ELF-1 (cell line): ENCODE measurements around the gene GLS.
"Not testable (repeated sequence)": the region's sequence is repeated elsewhere in the genome, so short reads cannot be mapped to it uniquely, and the experiment has no call there.

Experiments used
- DNase-seq: peaks from one replicate; pipeline ENCODE4 v3.0.0-alpha.2; 2016; ENCODE audit warnings: low read depth, low spot score

GLS gene

GRCh38 chr2:190882856-190883582 lies 2.4 kb downstream of the GLS start:
- no peak for DNase-seq

GRCh38 chr2:190885844-190886243 lies 5.2 kb downstream of the GLS start:
- DNase-seq: not testable (repeated sequence)

DNA sequence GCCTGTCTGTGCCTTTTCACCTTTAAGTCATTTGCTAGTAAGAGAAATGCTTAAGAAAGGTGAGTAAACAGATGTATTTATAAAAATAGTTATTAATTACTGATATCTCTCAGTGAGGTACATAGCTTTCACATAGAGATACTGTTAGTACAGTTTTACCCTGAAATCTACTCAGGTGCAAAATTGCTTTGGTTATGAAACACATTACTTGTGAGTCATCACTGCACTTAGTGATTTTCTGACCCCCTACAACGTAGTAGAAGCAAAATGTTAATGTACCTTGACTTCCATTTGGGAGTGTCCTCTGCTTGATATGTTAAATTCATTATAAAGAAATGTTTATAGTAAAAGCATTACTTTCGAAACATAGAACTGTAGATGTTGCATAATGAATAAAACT lies 6.5 kb downstream of the GLS start:
- no peak for DNase-seq

DNA sequence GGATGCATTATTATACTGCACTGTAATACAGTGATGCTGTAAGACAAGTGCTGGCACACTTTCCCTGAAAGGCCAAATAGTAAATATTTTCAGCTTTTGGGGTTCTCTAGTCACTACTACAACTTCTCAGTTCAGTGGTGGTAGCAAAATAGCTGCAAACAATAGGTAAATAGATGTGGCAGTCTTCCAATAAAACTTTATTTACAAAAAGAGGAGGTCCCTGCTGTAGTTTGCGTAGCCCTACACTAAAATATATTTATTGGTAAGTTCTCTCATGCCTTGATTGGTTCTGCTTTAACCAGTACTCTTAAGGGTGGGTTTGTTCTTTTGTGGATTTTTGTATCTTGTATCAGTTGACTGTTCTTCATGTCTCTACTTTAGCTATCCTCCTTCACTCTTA lies 7.8 kb downstream of the GLS start:
- no peak for DNase-seq

GRCh38 chr2:190889175-190889943 lies 8.7 kb downstream of the GLS start:
- DNase-seq: no peak

DNA sequence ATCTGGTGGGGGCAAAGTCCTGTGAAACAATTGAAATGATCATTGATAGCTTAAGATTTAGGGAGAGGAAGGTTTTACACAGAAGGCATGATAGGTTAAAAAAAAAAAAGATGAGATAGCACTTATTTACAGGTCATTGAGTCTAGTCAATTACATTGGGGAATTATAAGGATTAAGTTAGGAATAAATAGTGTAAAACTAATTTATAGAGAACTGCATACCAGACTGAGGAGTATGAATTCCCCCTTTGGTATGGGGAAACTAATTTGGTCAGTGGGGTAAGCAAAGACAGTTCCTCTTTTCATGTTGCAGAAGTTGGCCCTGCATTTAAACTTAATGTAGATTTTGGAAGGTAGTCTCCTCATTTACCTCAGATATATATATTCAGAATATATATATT lies 10.8 kb downstream of the GLS start:
- no peak for DNase-seq

DNA sequence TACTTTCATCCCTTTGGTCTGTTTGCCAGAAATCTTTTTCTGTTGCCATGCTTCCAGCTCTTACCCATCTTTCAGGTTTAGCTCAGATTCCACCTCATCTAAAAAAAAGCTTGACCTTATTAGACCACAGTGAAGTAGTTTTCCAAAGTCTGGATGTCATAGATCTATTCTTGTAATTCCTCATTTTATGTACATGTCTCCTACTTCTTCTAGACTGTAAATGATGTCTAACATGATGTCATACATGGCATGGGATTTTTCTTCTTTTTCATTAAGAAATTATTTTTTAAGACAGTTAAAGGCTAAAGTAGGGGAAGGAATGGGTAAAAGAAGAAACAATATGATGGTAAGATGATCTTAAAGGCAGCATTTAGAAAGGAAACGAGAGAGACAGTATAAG lies 11.3 kb downstream of the GLS start:
- no peak for DNase-seq

GRCh38 chr2:190893157-190893556 lies 12.5 kb downstream of the GLS start:
- no peak for DNase-seq

GRCh38 chr2:190896477-190896876 lies 15.9 kb downstream of the GLS start:
- DNase-seq: no peak

DNA sequence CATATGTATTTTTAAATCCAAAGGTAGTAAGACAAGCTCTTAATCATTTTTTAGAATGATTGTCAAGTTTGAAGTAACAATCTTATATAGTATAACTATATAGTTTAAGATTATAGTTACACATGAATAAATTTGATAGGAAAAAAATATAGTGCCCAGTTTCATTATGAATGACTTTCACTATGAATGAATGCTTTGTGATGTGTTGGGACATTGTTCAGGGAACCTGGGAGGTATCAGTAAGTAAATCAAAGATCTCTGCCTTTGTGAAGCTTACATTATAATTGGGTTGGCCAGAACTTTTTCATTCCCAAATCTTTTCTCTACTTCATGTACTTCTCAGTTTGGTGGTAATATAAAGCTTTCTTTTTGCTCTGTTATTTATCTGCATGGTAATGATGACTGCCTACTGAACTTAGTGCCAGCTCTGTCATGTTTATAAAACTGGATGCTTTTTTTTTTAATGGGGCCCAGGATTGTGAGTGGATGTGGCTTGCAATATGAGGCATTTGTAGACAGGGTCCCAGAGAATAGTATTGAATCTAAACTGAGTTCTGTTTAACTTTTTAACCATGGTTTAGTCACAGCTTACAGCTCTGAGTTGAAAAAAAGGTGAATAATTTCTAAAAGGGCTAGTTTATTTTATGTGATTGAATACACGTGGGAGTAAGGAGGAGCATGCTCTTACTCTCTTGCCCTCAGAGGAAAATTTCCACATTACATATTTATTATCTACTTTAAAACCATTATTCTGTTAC lies 23.3 kb downstream of the GLS start:
- DNase-seq: no peak

DNA sequence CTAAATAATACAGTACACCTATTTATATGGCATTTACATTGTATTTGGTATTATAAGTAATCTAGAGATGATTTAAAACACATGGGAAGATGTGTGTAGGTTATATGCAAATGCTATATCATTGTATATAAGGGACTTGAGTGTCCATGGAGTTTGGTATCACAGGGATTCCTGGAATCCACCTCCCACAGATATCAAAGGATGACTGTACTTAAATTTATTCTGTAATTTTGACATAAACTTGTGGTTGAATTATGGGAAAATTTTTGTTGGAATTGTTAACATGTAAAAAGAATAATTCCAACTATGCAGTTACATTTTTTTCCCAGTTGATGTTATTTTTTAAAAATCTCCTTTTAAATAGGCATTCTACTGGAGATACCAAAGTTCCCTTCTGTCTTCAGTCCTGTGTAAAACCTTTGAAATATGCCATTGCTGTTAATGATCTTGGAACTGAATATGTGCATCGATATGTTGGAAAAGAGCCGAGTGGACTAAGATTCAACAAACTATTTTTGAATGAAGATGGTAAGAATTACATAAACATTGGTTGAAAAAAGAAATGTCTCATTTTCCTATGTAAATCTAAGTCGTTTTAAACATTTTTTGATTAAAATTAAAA lies 24.1 kb downstream of the GLS start:
- DNase-seq: no peak

DNA sequence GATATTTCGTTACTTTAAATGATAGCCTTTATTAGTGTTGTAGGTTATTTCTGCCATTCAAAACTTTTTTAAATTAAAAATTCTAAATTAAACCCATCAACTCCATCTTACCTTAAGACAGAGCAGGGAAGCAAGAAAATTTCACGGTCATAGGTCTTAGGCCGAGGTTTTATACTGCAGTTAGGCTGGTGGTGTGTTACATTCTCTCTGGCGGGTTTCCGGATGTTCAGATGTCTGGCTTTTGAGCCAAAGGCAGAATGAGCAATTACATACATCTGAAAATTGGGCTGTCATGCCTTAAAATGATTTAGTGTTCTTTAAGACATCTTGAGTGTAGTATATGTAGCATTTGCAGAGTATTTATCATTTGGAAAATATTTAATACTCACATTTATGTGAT lies 27.9 kb downstream of the GLS start:
- no peak for DNase-seq

GRCh38 chr2:190909680-190910079 lies 29.1 kb downstream of the GLS start:
- DNase-seq: no peak

DNA sequence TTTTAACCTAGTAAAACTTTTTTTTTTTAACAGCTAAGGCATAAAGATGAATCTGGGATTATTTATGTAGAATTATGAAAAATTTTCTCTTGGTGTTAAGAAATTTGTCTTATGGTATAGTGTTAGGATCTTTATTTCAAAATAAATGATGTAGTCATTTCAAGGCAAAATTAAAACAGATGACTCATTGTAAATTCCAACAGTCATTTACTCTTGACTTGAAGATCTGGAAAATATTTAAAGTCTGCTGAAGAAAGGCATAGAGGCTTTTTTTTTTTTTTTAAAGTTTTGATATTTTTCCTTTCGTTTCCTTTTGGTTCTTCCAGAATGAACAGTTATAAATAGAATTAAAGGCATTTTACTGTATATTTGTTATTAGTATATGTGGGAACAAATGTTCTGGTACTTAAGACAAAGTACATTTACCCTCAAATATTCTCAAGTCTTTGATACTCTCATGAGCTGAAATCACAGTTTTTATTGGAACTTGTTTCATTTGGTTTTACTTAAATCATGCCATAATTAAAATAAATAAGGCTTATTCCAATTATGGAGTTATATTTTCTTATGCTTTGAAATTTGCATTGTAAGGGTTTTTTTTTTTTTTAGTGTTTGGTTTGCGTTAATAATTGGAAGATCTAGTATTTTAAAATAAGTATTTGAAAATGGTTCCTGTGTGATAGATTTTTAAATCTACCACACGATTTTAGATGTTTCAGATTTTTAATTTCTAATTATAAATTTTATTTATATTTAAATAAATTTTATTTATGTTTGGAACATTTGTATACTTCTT lies 29.9 kb downstream of the GLS start:
- DNase-seq: no peak

- DNase-seq: no peak
Measured at GRCh38 chr2:190911813-190912212, 31.2 kb downstream of the GLS start.

- no peak for DNase-seq
Measured at GRCh38 chr2:190912726-190913125, 32.1 kb downstream of the GLS start.

GRCh38 chr2:190913725-190914124 lies 33.1 kb downstream of the GLS start:
- no peak for DNase-seq

DNA sequence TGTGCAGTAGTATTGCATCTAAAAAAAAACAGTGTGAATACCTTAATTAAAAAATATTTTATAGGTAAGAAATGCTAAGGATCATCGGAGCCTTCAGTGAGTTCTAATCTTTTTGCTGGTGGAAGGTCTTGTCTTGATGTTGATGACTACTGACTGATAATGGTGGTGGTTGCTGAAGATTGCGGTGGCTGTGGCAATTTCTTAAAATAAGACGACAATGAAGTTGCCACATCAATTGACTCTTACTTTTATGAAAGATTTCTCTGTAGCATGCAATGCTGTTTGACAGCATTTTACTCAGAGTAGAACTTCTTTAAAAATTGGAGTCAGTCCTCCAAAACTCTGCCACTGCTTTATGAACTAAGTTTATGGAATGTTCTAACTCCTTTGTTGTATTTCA lies 36.2 kb downstream of the GLS start:
- DNase-seq: no peak

- DNase-seq: no peak
Measured at GRCh38 chr2:190920085-190920484, 39.5 kb downstream of the GLS start.

GRCh38 chr2:190922376-190922775 lies 41.8 kb downstream of the GLS start:
- DNase-seq: no peak

DNA sequence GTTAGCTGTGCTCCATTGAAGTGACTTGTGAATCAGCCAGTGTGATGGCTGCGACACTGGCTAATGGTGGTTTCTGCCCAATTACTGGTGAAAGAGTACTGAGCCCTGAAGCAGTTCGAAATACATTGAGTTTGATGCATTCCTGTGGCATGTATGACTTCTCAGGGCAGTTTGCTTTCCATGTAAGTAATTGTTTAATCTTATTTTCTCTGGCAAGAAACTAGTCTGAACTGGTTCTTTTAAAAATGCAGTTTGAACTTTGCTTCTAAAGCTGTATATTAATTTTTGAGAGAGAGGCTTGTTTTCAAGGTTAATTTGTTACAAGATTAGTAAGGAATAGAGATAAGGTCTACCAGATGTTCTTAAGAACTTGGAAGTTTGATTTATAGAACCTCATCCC lies 46.7 kb downstream of the GLS start:
- no peak for DNase-seq
